CD1c-positive myeloid dendritic cell (primary cell): Measurements from ENCODE around the gene NTRK1.

Source experiments
- DNase-seq: peaks from one replicate; pipeline ENCODE4 v3.0.0-alpha.2; 2016; ENCODE audit errors: extremely low spot score

The NTRK1 gene

GRCh38 chr1:156838972-156839371 is 21.7 kb upstream of the NTRK1 start:
- DNase-seq = peak; percentile 51

- no peak for DNase-seq
These were observed 21.1 kb upstream of the NTRK1 start for GRCh38 chr1:156839426-156840109.

GRCh38 chr1:156840186-156840897 is 20.3 kb upstream of the NTRK1 start:
- no peak for DNase-seq

- DNase-seq = no peak
These were observed 19.8 kb upstream of the NTRK1 start for GRCh38 chr1:156840898-156841279.

- DNase-seq = no peak
These were observed 19.3 kb upstream of the NTRK1 start for GRCh38 chr1:156841295-156841855.

- DNase-seq = no peak
These were observed 17.9 kb upstream of the NTRK1 start for GRCh38 chr1:156842618-156843300.

- no peak for DNase-seq
These were observed 16.6 kb upstream of the NTRK1 start for GRCh38 chr1:156844102-156844501.

- DNase-seq = no peak
These were observed 16.0 kb upstream of the NTRK1 start for GRCh38 chr1:156844638-156845037.

GRCh38 chr1:156845055-156845952 is 15.4 kb upstream of the NTRK1 start:
- DNase-seq = peak; percentile 30

GRCh38 chr1:156845953-156846545 is 14.6 kb upstream of the NTRK1 start:
- DNase-seq = no peak

- no peak for DNase-seq
These were observed 14.0 kb upstream of the NTRK1 start for GRCh38 chr1:156846643-156847042.

GRCh38 chr1:156847591-156848460 is 12.8 kb upstream of the NTRK1 start:
- DNase-seq = no peak

GRCh38 chr1:156848461-156849150 is 12.1 kb upstream of the NTRK1 start:
- DNase-seq = no peak

GRCh38 chr1:156849151-156849496 is 11.5 kb upstream of the NTRK1 start:
- DNase-seq = no peak

- DNase-seq = no peak
These were observed 8.8 kb upstream of the NTRK1 start for GRCh38 chr1:156851779-156852417.

- DNase-seq = no peak
These were observed 8.2 kb upstream of the NTRK1 start for GRCh38 chr1:156852418-156852874.

GRCh38 chr1:156853761-156854160 is 6.9 kb upstream of the NTRK1 start:
- DNase-seq = no peak

GRCh38 chr1:156854634-156855033 is 6.0 kb upstream of the NTRK1 start:
- DNase-seq = no peak

- DNase-seq = peak; percentile 27
These were observed 4.3 kb upstream of the NTRK1 start for GRCh38 chr1:156856282-156856785.
